LoVo (cell line): Measurements from ENCODE around the gene PDGFB.

ENCODE experiments used
- DNase-seq: peaks from one replicate; pipeline ENCODE4 v3.0.0-alpha.2; 2016; ENCODE audit warnings: low spot score

PDGFB gene

DNA sequence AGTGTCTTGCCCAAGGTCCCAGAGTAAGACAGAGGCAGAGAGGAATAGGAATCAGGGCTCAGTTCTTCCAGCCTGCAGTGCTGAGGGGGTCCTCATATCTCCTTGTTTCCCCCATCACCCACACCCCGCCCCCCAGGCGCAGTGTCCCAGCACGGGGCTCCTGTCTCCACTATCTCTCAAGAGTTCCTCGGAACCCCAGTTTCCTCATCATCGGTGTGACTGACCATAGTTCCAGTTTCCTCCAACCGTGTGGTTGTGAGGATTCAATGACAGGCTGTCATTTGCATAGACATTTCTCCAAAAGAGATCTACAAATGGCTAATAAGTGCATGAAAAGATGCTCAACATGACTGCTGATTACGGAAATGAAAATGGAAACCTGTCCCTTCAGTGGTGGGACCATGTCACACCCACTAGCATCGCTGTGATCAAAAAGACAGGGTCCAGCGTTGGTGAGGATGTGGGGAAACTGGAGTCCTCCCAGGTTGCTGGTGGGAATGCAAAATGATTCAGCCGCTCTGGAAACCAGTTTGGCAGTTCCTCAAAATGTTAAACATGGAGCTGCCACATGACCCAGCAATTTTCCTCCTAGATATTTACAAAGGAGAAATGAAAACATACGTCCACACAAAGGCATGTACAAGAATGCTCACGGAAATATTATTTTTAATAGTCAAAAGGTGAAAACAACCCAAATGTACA, 31.8 kb upstream of the PDGFB start:
- no peak for DNase-seq

DNA sequence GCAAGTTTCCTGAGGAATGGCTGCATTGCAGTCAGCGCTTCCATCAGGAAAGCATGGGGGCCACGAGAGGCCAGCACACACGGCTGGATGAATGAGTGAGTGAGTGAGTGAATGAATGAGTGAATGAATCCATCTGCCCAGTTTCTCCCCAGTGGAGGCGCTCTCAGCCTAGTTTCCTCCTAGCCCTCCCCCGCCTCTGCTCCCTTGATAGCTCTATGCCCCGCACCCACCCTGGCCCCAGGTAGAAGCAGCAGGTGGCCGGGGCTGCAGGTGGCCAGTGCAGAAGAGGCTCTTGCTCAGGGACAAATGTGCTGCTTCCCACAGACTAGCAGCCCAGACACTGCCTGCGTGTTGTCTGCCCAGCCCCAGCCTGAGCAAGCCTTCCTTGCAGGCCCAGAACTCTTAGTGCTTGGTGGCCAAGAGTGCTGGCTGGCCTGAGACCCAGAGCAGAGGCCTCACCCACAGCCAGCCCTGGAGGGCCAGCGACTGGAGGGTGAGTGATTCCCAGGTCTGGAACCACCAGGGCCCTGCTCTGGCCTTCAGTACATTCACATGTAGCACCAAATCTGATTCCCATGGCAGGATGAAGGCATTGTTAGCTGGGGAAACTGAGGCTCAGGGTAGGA, 31.1 kb upstream of the PDGFB start:
- no peak for DNase-seq

DNA sequence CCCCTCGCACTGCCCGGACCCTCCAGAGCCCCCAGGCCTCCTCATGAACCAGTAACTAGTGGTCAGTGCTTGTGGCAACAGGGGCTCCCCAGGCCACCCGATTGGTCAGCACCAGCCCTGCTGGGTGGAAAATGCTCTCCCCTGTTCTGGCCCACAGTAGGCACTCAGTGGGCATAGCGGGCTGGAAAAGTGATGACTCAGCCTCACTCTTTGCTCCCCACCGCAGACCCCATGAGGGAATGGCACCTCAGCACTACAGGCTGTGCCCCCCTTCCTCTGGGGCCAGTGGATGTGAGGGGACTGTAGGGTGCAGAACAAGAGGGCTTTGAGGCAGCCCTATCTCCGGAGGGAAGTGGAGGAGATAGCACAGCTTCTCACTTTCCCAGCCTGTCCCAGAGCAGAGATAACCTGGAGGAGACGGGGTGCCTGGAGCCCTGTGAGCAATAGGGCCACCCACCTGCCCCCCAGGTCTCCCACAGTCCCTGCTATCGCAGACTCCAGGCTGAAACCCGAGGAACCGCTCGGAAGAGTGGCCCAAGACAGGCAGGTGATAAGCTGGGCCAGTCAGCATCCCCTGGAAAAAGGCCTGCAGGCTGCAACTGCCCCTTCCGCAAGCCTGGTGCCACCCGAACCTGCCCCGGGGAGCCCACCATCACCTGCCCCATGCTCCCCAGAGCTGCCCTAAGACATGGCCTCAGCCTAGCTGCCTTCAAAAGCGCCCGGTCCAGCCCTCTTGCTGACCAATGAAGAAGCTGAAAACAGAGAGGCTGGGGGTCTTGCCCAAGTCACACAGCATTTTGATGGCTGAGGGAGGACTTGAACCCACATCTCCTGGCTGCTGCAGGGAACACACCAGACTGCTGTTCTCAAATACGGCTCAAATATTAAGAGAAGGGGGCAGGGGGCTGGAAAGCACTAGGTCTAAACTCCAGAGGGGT, 29.4 kb upstream of the PDGFB start:
- no peak for DNase-seq

DNA sequence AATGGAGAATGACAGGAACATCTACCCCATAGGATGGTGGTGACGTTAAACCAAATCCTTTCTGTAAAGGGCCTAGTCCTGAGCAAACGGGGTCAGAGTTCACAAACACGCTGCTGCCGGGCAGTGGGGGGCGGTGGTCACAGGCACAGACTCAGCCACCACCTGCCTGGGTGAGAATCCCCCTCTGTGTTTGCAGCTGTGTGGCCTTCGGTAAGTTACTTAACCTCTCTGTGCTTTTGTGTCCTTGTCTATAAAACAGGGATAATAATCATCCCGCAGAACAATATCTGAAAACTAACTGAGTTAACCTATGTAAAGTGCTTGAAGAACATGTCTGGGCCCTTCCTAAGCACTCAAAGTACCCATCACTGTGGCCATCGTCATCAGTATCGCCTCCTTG, 26.0 kb upstream of the PDGFB start:
- no peak for DNase-seq

DNA sequence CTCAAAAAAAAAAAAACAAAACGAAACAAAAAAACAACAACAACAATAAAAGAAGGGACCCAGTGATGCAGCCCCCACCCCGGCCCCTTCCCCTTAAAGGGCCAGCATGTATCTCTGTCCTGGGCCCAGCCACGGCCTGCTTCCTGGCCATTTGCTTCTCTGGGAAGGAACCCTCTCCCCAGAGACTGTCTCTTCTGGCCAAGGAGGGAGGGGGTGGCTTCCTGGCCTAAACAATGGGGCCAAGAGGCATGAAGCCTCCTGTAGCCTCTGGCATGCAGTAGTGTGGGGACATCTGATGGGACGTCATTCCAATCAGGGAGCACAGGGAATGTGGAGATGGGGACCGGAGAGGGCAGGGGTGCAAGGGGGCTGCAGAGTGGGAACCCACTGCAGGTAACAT, 25.5 kb upstream of the PDGFB start:
- no peak for DNase-seq

DNA sequence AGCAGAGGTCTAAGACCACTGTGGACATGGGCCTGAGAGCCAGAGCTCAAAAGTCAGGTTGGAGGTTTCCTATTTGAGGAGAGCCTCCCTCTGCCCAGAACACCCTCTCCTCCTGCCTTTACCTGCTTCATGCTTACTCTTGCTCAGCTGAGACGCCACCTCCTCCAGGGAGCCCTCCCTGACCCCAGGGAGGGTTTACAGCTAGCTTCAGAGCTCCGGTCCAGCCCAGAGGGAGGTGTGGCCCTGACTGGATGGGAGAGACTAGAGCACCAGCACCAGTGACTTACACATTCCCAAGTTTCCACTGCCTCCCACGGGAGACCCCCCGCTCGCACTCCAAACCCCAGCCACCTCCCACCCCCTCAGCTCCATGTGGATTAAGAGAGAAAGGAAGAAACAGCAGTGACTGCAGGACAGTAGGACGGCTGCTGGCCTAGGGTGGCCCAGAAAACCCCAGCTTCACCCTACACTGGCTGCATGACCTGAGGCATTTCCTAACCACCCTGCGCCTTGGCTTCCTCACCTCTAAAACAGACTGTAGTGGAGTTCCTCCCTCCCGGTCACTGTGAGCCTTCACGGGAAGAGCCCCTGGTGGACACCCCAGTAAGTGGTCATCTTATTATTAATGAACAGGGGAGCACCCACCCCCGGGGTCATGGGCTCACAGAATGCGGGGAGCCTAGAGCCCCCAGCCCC, 24.5 kb upstream of the PDGFB start:
- no peak for DNase-seq

DNA sequence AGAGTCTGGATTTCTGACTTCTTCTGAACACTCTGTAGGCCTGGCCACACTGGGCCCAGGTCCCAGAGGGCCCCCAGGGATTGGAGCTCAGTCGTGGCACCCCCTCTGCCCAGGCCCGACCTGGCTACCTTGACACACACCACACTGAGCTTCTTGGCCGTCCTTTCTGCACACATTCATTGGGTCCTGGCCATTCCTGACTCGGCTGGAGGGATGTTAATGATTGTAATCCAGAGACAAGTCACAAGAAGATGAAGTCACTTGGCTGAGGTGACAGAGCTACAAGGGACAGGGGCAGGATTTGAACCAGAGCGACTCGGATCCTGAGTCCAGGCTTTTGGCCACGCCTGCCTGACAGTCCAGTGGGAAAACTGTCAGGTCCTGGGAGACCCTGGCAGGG, 23.9 kb upstream of the PDGFB start:
- no peak for DNase-seq

DNA sequence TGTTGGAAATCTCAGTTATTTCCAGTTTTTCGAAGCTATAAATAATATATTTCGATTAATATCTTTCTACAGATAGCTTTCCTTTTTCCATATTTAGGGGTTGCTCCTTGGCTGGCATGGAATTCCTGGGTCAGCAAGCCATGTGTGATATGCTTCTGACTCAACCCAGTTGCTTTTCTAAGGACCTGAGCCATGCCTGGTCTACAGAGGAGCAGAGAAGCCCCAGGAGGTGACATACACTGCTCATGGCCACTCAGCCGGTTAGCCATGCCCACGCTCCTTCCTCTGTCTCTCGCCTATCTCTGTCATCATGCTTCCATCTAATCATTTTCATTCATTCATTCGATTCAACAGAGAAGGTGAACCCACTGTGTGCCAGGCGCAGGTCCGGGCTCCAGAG, 23.2 kb upstream of the PDGFB start:
- DNase-seq, result no peak

DNA sequence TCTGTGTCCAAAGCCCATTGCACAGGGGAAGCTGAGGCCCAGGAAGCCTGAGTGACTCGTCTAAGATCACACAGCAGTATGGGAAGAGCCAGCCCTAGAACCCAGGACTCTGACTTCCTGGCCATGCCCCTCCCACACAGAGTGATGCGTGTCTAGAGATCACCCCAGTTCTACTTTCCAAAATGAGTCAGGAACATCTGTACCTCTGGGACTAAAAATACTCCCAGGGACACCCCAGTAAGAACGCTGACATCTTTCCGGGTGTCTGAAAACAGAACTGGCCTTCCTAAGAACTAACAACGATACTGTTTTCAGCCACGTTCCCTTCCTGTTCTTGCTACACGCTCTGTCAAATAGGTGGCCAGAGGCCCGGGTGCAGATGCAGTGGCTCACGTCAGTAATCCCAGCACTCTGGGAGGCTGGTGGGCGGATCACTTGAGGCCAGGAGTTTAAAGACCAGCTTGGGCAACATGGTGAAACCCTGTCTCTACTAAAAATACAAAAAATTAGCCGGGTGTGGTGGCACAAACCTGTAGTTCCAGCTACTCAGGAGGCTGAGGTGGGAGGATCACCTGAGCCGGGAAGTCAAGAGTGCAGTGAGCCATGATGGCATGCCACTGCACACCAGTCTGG, 21.7 kb upstream of the PDGFB start:
- DNase-seq, result no peak

DNA sequence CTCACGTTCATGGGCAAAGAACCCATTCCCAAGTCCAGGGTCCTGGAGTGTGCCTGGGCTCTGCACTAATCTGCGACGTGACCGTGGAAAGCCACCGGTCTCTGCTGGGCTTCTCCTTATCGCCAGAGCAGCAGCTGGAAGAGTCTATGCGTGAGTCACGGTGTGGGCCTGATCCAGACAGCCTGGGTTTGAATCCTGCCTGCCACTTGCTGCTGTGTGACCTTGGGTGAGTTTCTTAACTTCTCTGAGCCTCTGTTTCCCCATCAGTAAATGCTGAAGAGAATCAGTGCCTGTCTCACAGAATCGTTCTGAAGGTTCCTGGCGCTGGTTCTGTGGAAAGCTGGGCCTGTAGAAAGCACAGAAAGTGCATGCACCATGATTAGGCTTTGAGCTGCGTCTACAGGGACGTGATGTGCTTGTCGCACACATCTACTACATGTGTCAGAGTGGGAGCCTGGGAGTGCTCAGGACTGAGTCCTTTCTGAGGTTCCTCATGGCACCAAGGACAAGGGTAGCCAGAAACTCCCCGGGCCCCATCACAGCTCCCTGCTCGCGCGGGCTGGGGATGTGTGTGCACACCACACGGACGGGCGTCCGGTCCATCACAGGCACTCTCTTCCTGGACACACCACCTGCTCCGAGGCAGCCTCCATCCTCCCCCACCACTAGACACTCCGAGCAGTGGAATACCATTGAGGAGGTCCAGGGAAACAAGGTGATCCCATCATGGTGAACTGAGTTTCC, 20.5 kb upstream of the PDGFB start:
- DNase-seq, result no peak

DNA sequence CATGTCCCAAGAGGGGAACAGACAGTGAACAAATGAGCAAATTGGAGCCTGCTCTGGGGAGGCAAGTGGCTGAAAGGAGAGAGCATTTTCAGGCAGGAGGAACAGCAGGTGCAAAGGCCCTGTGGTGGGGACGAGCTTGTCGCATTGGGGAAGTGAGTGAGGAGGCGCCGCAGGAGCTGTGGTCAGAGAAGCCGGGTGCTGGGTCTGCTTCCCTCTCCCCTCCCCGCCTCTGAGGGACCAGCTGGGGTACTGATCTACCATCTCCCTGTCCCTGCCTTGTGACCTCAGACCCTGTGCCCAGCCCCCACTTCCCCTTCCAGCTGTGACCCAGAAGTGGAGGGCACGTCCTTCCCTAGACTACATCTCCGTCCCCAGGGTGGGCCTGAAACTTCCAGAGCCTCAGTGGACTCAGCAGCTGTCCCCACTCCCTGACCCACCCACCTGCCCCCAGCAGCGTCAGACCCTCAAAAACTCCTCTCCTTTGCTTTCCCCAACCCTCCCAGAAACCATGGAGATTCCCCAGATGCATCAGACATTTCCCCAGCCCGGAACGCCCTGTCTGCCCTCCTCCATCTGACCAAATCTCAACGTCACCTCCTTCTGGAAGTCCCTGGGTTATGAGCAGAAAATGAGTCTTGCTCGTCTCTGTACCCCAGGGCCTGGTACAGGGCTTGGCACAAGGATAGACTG, 19.7 kb upstream of the PDGFB start:
- DNase-seq, result no peak

DNA sequence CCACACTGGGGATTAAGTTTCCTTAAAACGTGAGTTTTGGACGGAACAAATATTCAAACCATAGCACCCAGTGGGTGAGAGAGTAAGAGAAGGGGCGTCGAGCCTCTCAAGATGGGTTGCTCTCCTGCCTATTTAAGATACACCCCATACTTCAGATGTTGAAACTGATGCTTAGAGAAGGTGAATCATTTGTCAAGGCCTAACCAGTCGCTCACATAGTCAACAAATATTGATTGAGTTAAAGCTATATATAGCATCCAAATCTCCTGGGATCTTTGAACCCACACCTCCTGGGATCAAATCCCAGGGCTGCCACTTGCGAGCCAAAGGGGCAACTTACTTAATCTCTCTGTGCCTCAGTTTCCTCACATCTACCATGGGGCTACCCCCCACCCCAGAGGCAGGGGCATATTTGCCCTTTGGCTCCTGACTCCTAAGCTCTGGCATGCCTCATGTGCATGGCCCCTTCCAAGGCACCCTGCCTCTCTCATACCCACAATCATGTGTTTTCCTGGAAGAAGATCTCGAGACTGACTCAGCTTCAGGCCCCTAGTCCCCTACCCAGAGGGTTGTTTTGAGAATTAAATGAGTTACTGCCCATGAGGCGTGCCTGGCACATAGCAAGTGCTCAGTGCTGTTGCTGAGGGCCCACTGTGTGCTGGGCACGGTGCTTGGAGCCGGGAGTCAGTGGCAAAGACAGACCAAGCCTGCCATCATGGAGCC, 19.0 kb upstream of the PDGFB start:
- DNase-seq, result no peak

DNA sequence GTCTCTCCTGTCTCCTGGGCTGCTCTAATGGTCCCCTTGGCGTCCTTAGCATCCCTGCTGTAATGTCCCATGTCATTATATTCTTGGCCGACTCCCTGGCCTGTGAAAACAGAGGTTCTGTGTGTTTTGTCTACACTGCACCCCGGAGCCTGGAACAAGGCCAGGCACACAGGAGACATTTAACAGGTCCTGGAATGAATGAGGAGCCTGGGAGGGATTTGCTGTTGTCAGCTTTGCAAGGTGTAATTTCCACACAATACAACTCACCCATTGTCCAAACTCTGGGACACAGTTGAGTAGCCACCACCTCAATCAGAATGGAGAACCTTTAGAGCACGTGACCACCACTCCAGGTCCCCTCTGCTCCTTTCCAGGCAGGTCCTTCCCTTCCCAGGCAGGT, 14.9 kb upstream of the PDGFB start:
- no peak for DNase-seq

DNA sequence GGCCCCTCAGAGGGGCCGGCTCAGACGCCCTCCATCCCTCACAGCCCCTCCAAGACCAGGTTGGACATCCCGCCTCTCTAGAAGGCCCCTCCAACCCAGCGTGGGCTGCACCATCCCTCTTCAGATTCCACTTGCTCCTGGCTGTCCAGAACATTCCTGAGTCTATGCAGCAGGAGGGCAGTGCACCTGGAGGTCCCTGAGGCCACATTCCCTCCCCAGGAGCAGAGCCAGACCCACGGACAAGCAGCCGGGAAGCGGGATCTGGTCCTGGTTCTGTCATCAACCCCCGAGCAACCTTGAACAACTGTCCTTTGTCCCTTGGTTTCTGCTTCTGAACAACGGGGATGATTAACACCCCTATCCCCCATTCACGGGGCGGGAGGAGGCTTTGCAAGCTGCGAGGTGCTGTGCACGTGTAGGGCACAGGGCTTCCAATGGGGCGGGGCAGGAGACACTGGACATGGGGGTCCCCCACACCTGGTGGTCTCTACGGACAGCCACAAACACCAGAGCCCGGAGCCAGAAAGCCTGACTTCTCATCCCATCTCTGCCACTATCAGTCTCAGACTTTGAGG, 13.2 kb upstream of the PDGFB start:
- DNase-seq, result no peak

DNA sequence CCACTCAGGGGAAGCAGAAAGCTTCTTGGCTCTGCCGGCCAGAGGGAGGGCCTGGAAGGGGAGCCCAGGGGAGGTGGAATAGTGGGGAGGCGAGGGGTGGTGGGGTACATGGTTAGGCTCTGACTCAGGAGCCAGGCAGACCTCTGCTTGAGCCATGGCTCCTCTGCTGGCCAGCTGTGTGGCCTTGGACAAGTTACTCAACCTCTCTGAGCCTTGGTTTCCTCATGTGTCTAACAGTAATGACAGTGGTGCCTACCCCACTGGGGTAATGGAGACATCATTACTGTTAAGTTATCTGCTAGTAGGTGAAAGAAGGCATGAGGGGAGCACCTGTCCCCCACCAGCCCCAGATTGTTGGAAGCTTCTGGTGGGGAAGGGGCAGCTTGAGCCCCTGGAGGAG, 12.2 kb upstream of the PDGFB start:
- no peak for DNase-seq

DNA sequence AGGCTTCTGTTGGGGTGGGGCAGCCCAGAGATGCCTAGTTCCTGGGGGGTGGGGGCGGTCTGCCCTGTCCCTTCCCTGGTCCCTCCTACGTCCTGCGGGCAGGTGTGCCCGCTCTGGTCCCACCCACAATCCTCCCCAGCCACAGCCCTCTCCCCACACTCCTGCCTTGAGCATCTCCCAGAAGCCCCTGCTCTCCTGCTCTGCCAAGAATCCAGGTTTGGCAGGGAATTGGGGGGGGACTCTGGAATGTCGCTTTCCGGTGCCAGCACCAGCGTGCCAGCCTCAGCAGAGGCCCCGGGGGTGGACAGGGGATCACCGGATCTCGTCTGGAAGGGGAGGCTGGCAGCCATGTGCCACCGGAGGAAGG, 11.4 kb upstream of the PDGFB start:
- DNase-seq, result no peak

DNA sequence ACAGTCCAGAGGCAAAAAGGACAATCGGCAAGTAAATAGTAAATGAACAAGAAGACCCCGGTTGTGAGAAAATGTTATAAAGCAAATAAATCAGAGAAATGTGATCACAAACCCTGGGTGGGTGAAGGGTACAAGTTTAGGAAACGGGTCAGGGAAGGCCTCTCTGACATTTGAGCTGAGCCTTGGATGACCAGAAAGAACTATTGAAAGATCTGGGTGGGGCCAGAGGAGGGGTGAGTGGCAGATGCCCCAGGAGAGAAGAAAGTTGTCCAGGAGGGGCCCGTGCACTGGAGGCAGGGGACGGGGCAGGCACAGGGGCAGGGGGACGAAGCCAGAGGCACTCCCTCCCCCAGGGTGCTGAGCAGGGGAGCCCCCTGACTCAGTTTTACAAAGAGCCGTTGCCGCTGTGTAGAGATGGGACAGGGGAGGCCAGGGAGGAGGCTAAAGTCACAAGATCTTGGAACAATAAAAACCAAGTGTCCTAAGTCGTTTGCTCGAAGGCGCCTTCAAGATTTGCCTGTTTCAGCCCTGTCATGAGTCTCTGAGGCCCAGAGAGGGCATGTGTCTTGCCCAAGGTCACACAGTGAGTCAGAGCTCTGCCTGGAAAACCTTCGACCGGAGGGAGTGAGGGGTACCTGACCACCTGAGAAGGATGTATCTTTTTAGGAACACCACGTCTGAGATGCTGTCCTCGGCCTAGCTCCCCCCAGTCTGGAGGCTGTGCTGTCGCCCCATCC, 10.8 kb upstream of the PDGFB start:
- no peak for DNase-seq

DNA sequence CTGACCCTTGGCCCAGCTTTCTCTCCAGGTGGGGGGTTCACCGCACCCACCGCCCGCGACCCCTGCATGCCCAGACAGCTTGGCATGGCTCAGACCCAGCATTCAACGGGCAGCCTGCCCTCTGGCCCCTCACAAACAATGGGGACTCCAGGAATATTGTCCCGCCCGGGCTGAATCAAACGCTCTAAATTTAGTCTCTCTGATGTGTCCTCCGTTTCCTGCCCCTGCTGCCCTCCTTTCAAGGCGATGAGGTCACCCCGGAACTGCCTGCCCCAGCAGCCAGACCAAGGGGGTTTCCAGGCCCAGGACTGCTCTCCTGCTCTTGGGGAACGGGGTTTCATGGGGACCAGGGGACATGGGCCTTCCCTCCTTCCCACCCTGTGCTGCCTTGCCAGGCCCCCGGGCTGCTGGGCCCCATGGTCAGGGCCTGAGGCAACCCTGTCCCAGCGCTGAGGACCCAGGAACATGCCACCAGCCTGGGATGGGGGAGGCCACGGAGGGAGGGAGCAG, 10.1 kb upstream of the PDGFB start:
- DNase-seq, result no peak

DNA sequence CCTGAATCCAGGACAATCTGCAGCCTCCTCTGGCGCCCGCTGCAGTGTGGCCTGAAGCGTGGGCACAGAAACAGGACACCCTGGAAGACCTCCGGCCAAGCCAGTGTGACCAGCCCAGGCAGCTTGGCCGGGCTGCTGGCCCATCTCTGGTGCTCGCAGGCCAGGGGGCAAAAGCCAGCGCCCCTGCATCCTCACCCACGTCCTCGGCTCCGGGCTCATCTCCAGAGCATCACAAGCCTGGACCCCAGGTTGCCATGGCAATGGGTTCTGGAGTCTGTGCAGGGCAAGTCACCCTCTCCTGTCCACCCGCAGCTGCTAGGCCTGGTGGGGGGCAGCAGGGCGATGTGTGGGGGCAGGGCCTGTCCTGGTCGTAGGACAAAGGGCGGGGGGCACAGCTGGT, 9.3 kb upstream of the PDGFB start:
- no peak for DNase-seq
